Smooth muscle cell (in vitro differentiated cells): ENCODE data around the gene KLHL14. TPM values are rescaled to one million over a fixed set of nuclear protein-coding genes. Genes with fewer than 3 reads are reported as not detected.
"Not testable (repeated sequence)": the region's sequence is repeated elsewhere in the genome, so short reads cannot be mapped to it uniquely, and the experiment has no call there.

Experiments used
- DNase-seq: peaks from one replicate; lab custom pipeline; 2025; ENCODE audit not compliant: unreplicated experiment; lab: John Stamatoyannopoulos, UW
- H2AFZ ChIP-seq: fragments of 200-600 bp; sonication (generic); 2 replicates; pipeline ENCODE4 v1.6.0; 2016; ENCODE audit warnings: antibody characterized with exemption, low read depth, mild to moderate bottlenecking
- H3F3A ChIP-seq: fragments of 200-600 bp; sonication (generic); 2 replicates; pipeline ENCODE4 v1.6.0; 2017; ENCODE audit warnings: antibody characterized with exemption, low read depth
- H3K27ac ChIP-seq: fragments of 200-600 bp; sonication (generic); 2 replicates; pipeline ENCODE4 v1.5.1; 2016; ENCODE audit warnings: low read depth, mild to moderate bottlenecking
- H3K27me3 ChIP-seq: fragments of 200-600 bp; sonication (generic); 2 replicates; pipeline ENCODE4 v1.6.1; 2016; ENCODE audit warnings: low read depth, mild to moderate bottlenecking
- H3K36me3 ChIP-seq: fragments of 200-600 bp; sonication (generic); 2 replicates; pipeline ENCODE4 v1.5.1; 2016; ENCODE audit warnings: low read depth
- H3K4me1 ChIP-seq: fragments of 200-600 bp; sonication (generic); 2 replicates; pipeline ENCODE4 v1.5.1; 2016; ENCODE audit warnings: low read depth
- H3K4me2 ChIP-seq: fragments of 200-600 bp; sonication (generic); 2 replicates; pipeline ENCODE4 v1.6.0; 2016; ENCODE audit warnings: mild to moderate bottlenecking
- H3K4me3 ChIP-seq: fragments of 200-600 bp; sonication (generic); 2 replicates; pipeline ENCODE4 v1.5.1; 2016; ENCODE audit warnings: mild to moderate bottlenecking
- H3K79me2 ChIP-seq: fragments of 200-600 bp; sonication (generic); 2 replicates; pipeline ENCODE4 v1.6.0; 2016; ENCODE audit warnings: low read depth, mild to moderate bottlenecking
- H3K9ac ChIP-seq: fragments of 200-600 bp; sonication (generic); 2 replicates; pipeline ENCODE4 v1.6.0; 2016; ENCODE audit warnings: low read depth
- H3K9me3 ChIP-seq: fragments of 200-600 bp; sonication (generic); replicated peaks from 2 replicates; pipeline ENCODE4 v1.5.1; 2016; ENCODE audit warnings: low read depth
- H4K20me1 ChIP-seq: fragments of 200-600 bp; sonication (generic); 2 replicates; pipeline ENCODE4 v1.6.0; 2016; ENCODE audit warnings: low read depth
- CTCF ChIP-seq: fragments of 200-600 bp; sonication (generic); IDR thresholded peaks from 2 replicates; pipeline ENCODE4 v1.5.1; 2017; ENCODE audit warnings: borderline replicate concordance, mild to moderate bottlenecking, antibody characterized with exemption; ENCODE audit not compliant: insufficient read depth, poor library complexity, severe bottlenecking
- WGBS: methylation state at CpG from one replicate; pipeline ENCODE4 v1.1.7; 2016; ENCODE audit warnings: low lambda C conversion rate; 5-methylcytosine and 5-hydroxymethylcytosine counted together
- polyA plus RNA-seq: library from polyadenylated mRNA; unstranded; fragments of >200 nt; fragmentation: Nextera tagmentation; extraction: Ambion mirVana; gene quantifications from 2 replicates; pipeline ENCODE4 v1.2.1, GENCODE V29; 2016
- total RNA-seq: library from RNA; depleted of rRNA; stranded (reverse); fragments of >200 nt; gene quantifications from 2 replicates; pipeline ENCODE4 v1.2.3, GENCODE V29; 2014

The KLHL14 gene
- total and polyA plus RNA-seq, 2 experiments from 2014 or later: not detected

GRCh38 chr18:32668956-32669355 lies 103.9 kb downstream of the KLHL14 start:
- no peaks in the 10 kb centered on the region for H3K27me3 ChIP-seq

GRCh38 chr18:32661486-32662299 lies 111.1 kb downstream of the KLHL14 start:
- no peak for TF ChIP-seq CTCF
- no peak overlapping the region for H3K4me2 ChIP-seq
- H3K4me1 ChIP-seq: no peaks in the 10 kb centered on the region
- H3K79me2 ChIP-seq: no peaks in the 10 kb centered on the region
- H3K27me3 ChIP-seq: no peaks in the 10 kb centered on the region
- H3F3A ChIP-seq: no peaks in the 10 kb centered on the region
- H3K4me3 ChIP-seq: no peak overlapping the region
- no peaks in the 10 kb centered on the region for H3K9me3 ChIP-seq
- H3K9ac ChIP-seq: no peak overlapping the region
- no peak for DNase-seq
- WGBS: 9% methylated on average over 2 of the region's 2 CpGs
- H2AFZ ChIP-seq: no peak overlapping the region
- H3K36me3 ChIP-seq: no peaks in the 10 kb centered on the region
- H3K27ac ChIP-seq: no peak overlapping the region
- H4K20me1 ChIP-seq: no peaks in the 10 kb centered on the region

More at GRCh38 chr18:32668956-32669355, 103.9 kb downstream of the KLHL14 start:
- Histone ChIP-seq H3F3A (no peaks in the 10 kb centered on the region), H4K20me1 (no peaks in the 10 kb centered on the region), H3K79me2 (no peaks in the 10 kb centered on the region), H3K4me1 (no peaks in the 10 kb centered on the region), H3K27ac (no peak overlapping the region), H2AFZ (no peak overlapping the region), H3K4me3 (no peak overlapping the region), H3K36me3 (no peaks in the 10 kb centered on the region), H3K9me3 (no peaks in the 10 kb centered on the region), H3K4me2 (no peak overlapping the region), H3K9ac (no peak overlapping the region)
- DNase-seq: no peak
- TF ChIP-seq CTCF: no peak
- 97% methylated on average over 1 of the region's 1 CpG for WGBS

GRCh38 chr18:32654507-32654906 lies 118.3 kb downstream of the KLHL14 start:
- not testable (repeated sequence) for H3K27ac ChIP-seq, H3K4me2 ChIP-seq, H3K9me3 ChIP-seq, H2AFZ ChIP-seq, H4K20me1 ChIP-seq, H3K9ac ChIP-seq, H3K4me3 ChIP-seq, H3K79me2 ChIP-seq, H3K27me3 ChIP-seq, H3K36me3 ChIP-seq, H3F3A ChIP-seq, H3K4me1 ChIP-seq, DNase-seq
- WGBS: 85% methylated on average over 3 of the region's 3 CpGs

- H3K27me3 ChIP-seq: peaks cover 18% of the 10 kb centered on the region
- WGBS: 97% methylated on average over 1 of the region's 1 CpG
- H3K79me2 ChIP-seq, H2AFZ ChIP-seq, H3F3A ChIP-seq, H4K20me1 ChIP-seq, H3K4me3 ChIP-seq, H3K9me3 ChIP-seq, DNase-seq, H3K9ac ChIP-seq, H3K4me2 ChIP-seq, H3K36me3 ChIP-seq, H3K4me1 ChIP-seq, H3K27ac ChIP-seq: not testable (repeated sequence)
Observed at GRCh38 chr18:32637659-32638058, 135.2 kb downstream of the KLHL14 start.
